AG04450 (cell line): ENCODE data around the gene SCFD2. TPM values are rescaled to one million over a fixed set of nuclear protein-coding genes. Genes with fewer than 3 reads are reported as not detected.

ENCODE experiments used
- CTCF ChIA-PET: fragments of 300-600, 350-600 bp; formaldehyde crosslinking; extraction: SDS; loops from one replicate; lab custom pipeline; 2022; ENCODE audit warnings: antibody characterized with exemption, inconsistent platforms; lab: Charles Lee
- POLR2A ChIA-PET: fragments of 350-600 bp; formaldehyde crosslinking; extraction: SDS; loops from one replicate; lab custom pipeline; 2021; ENCODE audit warnings: antibody characterized with exemption, inconsistent platforms; lab: Yijun Ruan, JAX
- DNase-seq: peaks from one replicate; pipeline ENCODE4 v3.0.0-alpha.2; 2011; ENCODE audit warnings: low read depth, low spot score
- H3K27ac ChIP-seq: one replicate; pipeline ENCODE4 v1.5.1; 2012; ENCODE audit warnings: low read depth, low read length, control low read depth
- H3K27me3 ChIP-seq: one replicate; pipeline ENCODE4 v1.6.0; 2012; ENCODE audit warnings: low read length; ENCODE audit not compliant: control insufficient read depth, insufficient read depth
- H3K4me3 ChIP-seq: 2 replicates; pipeline ENCODE4 v1.5.1; 2011; ENCODE audit warnings: mild to moderate bottlenecking, low read depth, low read length, control low read depth
- H3K9me3 ChIP-seq: 2 replicates; pipeline ENCODE4 v1.5.1; 2012; ENCODE audit warnings: low read length; ENCODE audit not compliant: control insufficient read depth, insufficient read depth
- CTCF ChIP-seq: IDR thresholded peaks from 2 replicates; pipeline ENCODE4 v1.5.1; 2011; ENCODE audit warnings: low read depth, low read length, control low read depth, inconsistent platforms
- polyA plus RNA-seq: library from polyadenylated mRNA; depleted of rRNA; stranded (reverse); fragments of >200 nt; gene quantifications from 2 replicates; pipeline ENCODE4 v1.2.3, GENCODE V29; 2011

Gene SCFD2
- polyA plus RNA-seq, 1 experiment, result 16.4 TPM

DNA sequence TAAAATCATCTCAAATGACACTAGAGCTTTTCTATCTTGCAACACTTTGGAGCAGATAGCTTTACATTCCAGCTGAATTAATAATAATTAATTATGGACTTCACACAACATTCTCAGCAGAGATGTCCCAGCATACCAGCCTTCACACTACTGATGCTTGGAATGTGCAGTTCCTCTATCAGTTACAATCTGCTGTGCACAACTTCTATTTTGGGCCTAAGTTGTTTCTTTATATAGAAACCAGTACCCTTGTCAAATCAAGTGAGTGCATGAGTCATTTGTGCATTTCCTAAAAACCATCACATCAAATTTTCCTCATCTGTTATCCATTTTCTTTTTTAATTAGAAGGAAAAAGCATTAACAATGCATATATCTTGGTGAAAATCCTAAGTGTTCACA is 512.5 kb downstream of the SCFD2 start:
- no peak for DNase-seq
- ChIA-PET POLR2A (interaction anchor here (1.1 kb wide), 1 partner anchor 105 kb away, joined by 3 read pairs; no protein-coding TSS in a partner anchor), CTCF (interaction anchor here (0.8 to 1.7 kb wide), 3 partner anchors 30 to 308 kb away, joined by 3 to 6 read pairs (median 6); no protein-coding TSS in a partner anchor)
- peaks cover 5% of the 10 kb centered on the region for H3K27me3 ChIP-seq
- H3K4me3 ChIP-seq, result no peak overlapping the region
- no peak for TF ChIP-seq CTCF
- H3K27ac ChIP-seq, result no peak overlapping the region
- H3K9me3 ChIP-seq, result peaks cover 4% of the 10 kb centered on the region; the same call in 1 of the 2 replicates

- Histone ChIP-seq H3K27me3 (peaks cover 2% of the 10 kb centered on the region), H3K4me3 (no peak overlapping the region), H3K27ac (no peak overlapping the region), H3K9me3 (peaks cover 2% of the 10 kb centered on the region; the same call in 1 of the 2 replicates)
- no peak for TF ChIP-seq CTCF
- POLR2A ChIA-PET, result interaction anchor here (0.6 to 1.1 kb wide), 2 partner anchors 11 to 106 kb away, joined by 3 to 5 read pairs; no protein-coding TSS in a partner anchor
- CTCF ChIA-PET, result interaction anchor here (0.8 to 1.7 kb wide), 3 partner anchors 29 to 307 kb away, joined by 3 to 6 read pairs (median 6); no protein-coding TSS in a partner anchor
- no peak for DNase-seq
These were observed 513.1 kb downstream of the SCFD2 start for GRCh38 chr4:52852711-52853110.

DNA sequence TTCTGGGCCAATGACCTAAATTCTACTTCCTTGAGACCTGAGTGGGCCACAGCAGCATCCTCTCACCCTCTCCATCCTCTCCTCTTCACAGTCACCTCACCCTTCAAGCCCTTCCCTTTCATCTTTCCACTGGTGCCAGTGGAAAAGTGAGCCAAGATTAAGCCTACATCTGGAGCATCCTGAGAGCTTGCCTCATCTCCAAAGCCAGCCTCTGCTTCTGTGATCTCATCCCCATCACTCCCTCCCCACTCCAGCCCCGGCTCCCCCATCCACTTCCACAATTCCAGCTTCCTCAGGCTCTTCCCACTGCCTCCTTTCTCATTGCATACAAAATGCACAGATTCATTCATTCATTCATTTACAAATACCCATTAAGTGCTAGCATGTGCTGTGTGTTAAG is 513.8 kb downstream of the SCFD2 start:
- no peak for DNase-seq
- Histone ChIP-seq H3K27ac (no peak overlapping the region), H3K4me3 (no peak overlapping the region), H3K27me3 (no peaks in the 10 kb centered on the region), H3K9me3 (peaks cover under 1% of the 10 kb centered on the region; the same call in 1 of the 2 replicates)
- POLR2A ChIA-PET, result no interaction called here
- CTCF ChIA-PET, result interaction anchor here (1.5 to 1.7 kb wide), 2 partner anchors 131 to 307 kb away, joined by 6 read pairs; no protein-coding TSS in a partner anchor
- no peak for TF ChIP-seq CTCF

DNA sequence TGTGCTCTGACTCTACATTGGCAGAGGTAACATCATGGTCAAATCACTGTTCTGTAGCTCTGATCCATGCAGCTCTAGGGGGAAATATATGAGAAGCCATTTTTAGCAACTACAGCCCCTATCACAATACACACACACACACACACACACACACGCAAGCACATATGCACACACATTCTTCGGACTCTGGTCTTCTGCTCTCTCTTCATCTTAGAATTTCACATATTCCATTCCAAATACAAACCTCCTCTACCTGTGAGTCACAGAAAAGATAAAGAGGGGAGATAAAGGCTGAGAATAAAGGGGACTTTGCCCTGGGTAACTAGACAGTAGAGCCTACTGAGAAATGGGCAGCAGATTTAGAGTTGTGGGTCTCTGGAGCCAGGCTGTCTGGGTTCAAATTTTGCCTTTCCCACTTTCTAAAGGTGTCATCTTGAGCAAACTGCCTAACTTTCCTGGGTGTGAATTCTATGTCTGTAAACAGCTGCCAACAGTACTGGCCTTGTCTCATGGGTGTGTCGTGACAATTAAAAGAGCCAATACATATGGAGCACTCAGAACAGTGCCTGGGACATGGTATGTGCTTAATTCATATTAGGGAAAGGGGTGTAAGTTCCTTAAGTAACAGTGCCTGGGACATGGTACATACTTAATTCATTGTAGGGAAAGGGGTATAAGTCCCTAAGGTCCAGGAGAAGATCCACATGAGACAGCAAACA is 515.3 kb downstream of the SCFD2 start:
- no peak for TF ChIP-seq CTCF
- CTCF ChIA-PET, result no interaction called here
- POLR2A ChIA-PET, result no interaction called here
- H3K27ac ChIP-seq, result no peak overlapping the region
- no peak for DNase-seq
- no peaks in the 10 kb centered on the region for H3K9me3 ChIP-seq
- no peak overlapping the region for H3K4me3 ChIP-seq
- H3K27me3 ChIP-seq, result no peaks in the 10 kb centered on the region

GRCh38 chr4:52848254-52848653 is 517.6 kb downstream of the SCFD2 start:
- DNase-seq, result no peak
- Histone ChIP-seq H3K4me3 (no peak overlapping the region), H3K9me3 (no peaks in the 10 kb centered on the region), H3K27ac (no peak overlapping the region), H3K27me3 (no peaks in the 10 kb centered on the region)
- POLR2A ChIA-PET, result no interaction called here
- no peak for TF ChIP-seq CTCF
- CTCF ChIA-PET, result interaction anchor here (0.7 to 1.7 kb wide), 4 partner anchors 21 to 303 kb away, joined by 3 to 6 read pairs (median 4); no protein-coding TSS in a partner anchor
